Ascending aorta (tissue), 2 donors: ENCODE measurements around the gene RXRA. TPM values are rescaled to one million over a fixed set of nuclear protein-coding genes. Genes with fewer than 3 reads are reported as not detected.

Experiments
- DNase-seq, 2 donors: peaks; one replicate each; pipeline ENCODE4 v3.0.0-alpha.2; 2019; ENCODE audit warnings: low spot score in 2 of 2
- H3K27ac ChIP-seq, 2 donors: fragments of 200-600 bp; sonication (generic); one replicate each; pipeline ENCODE4 v1.5.1; 2016 to 2017; ENCODE audit warnings: mild to moderate bottlenecking in 1 of 2
- H3K27me3 ChIP-seq: fragments of 200-600 bp; sonication (generic); one replicate; pipeline ENCODE4 v1.5.1; 2017
- H3K36me3 ChIP-seq, 2 donors: fragments of 200-600 bp; sonication (generic); one replicate each; pipeline ENCODE4 v1.5.1; 2016
- H3K4me1 ChIP-seq, 2 donors: fragments of 200-600 bp; sonication (generic); one replicate each; pipeline ENCODE4 v1.5.1; 2016 to 2017; ENCODE audit warnings: mild to moderate bottlenecking in 1 of 2
- H3K4me3 ChIP-seq, 2 donors: fragments of 200-600 bp; sonication (generic); one replicate each; pipeline ENCODE4 v1.5.1; 2016 to 2017; ENCODE audit warnings: mild to moderate bottlenecking in 1 of 2
- H3K9me3 ChIP-seq, 2 donors: fragments of 200-600 bp; sonication (generic); one replicate each; pipeline ENCODE4 v1.5.1; 2016
- intact Hi-C: fragments of 100-400 bp; cut with DNase I; formaldehyde crosslinking; loops from one replicate; pipeline ENCODE4 v1.15.1; 2023
- total RNA-seq: library from RNA; depleted of rRNA; stranded (reverse); fragments of >200 nt; gene quantifications from one replicate; pipeline ENCODE4 v1.1.0, GENCODE V29; 2016
- TF ChIP-seq, protein P1 (sequence below), 3 experiments: fragments of 200-600 bp in 2 of 3; fragments of 450-650 bp in 1 of 3; sonication (generic) in 2 of 3; IDR thresholded peaks; one replicate each; pipeline ENCODE4 v1.5.1; 2016 to 2019; ENCODE audit warnings: antibody characterized with exemption in 3 of 3, mild to moderate bottlenecking in 1 of 3, moderate library complexity in 1 of 3

The RXRA gene
- total RNA-seq, 1 donor from 2014 or later = 64.1 TPM

- no peak for DNase-seq
- TF ChIP-seq, protein P1, sequence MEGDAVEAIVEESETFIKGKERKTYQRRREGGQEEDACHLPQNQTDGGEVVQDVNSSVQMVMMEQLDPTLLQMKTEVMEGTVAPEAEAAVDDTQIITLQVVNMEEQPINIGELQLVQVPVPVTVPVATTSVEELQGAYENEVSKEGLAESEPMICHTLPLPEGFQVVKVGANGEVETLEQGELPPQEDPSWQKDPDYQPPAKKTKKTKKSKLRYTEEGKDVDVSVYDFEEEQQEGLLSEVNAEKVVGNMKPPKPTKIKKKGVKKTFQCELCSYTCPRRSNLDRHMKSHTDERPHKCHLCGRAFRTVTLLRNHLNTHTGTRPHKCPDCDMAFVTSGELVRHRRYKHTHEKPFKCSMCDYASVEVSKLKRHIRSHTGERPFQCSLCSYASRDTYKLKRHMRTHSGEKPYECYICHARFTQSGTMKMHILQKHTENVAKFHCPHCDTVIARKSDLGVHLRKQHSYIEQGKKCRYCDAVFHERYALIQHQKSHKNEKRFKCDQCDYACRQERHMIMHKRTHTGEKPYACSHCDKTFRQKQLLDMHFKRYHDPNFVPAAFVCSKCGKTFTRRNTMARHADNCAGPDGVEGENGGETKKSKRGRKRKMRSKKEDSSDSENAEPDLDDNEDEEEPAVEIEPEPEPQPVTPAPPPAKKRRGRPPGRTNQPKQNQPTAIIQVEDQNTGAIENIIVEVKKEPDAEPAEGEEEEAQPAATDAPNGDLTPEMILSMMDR (IDR thresholded peaks at IDR 0.05) = no peak
- Histone ChIP-seq H3K27me3 (no peaks in the 10 kb centered on the region), H3K9me3 (no peaks in the 10 kb centered on the region), H3K4me3 (no peak overlapping the region), H3K36me3 (peaks cover 25 to 36% of the 10 kb centered on the region in 2 donors), H3K27ac (peak overlapping the region in 1 of 2 donors; percentile 69), H3K4me1 (peaks cover 16 to 35% of the 10 kb centered on the region in 2 donors)
- intact Hi-C loops = no loop called here
These were observed 105.4 kb downstream of the RXRA start for GRCh38 chr9:134431626-134432025.

DNA sequence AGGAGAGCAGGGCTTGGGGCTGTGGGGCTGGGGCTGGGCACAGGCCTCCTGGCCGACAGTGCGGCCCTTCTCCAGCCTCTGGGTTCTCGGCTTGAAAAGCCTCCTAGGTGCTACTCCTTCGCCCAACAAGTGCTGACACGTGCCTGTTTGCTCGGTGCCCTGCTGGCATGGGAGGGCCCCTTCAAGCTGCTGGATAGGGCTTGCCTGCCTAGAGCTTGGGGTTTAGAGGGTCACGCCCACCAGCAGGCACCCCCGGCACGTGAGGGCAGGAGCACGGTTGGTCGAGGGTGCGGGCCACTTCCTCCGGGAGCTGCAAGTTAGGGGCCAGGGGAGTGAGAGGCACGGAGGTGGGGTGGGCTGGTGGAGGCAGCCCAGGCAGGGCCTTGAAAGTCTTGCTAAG is 106.2 kb downstream of the RXRA start:
- intact Hi-C loops = no loop called here
- H3K4me1 ChIP-seq = peaks cover 16 to 35% of the 10 kb centered on the region in 2 donors
- TF ChIP-seq, protein P1 (IDR thresholded peaks at IDR 0.05) = no peak
- no peaks in the 10 kb centered on the region for H3K9me3 ChIP-seq
- no peaks in the 10 kb centered on the region for H3K27me3 ChIP-seq
- peaks cover 30 to 43% of the 10 kb centered on the region in 2 donors for H3K36me3 ChIP-seq
- no peak for DNase-seq
- no peak overlapping the region for H3K4me3 ChIP-seq
- H3K27ac ChIP-seq = peak overlapping the region; percentile 64 to 69

DNA sequence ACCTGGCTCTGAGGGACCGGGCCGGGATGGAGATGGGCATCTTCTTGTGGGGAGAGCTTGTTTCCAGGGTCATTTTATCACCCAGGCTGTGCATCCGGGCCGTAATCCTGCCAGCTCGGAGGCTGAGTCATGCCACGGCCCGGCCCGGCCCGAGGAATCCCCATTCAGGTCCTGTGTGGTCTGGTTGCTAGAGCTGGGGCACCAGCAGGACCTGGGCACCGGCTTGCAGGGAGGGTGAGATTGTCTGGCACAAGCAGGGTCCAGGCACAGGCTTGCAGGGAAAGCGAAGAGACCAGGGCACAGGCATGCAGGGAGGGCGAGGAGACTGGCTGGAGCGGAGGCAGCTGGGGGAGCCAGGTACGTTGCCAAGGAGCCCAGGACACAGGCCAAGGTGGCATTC is 106.8 kb downstream of the RXRA start:
- Histone ChIP-seq H3K4me1 (peaks cover 16 to 35% of the 10 kb centered on the region in 2 donors), H3K27ac (peak overlapping the region; percentile 64 to 69), H3K4me3 (no peak overlapping the region), H3K9me3 (no peaks in the 10 kb centered on the region), H3K27me3 (no peaks in the 10 kb centered on the region), H3K36me3 (peaks cover 35 to 49% of the 10 kb centered on the region in 2 donors)
- no peak for DNase-seq
- TF ChIP-seq, protein P1 (IDR thresholded peaks at IDR 0.05) = no peak
- intact Hi-C loops = no loop called here

DNA sequence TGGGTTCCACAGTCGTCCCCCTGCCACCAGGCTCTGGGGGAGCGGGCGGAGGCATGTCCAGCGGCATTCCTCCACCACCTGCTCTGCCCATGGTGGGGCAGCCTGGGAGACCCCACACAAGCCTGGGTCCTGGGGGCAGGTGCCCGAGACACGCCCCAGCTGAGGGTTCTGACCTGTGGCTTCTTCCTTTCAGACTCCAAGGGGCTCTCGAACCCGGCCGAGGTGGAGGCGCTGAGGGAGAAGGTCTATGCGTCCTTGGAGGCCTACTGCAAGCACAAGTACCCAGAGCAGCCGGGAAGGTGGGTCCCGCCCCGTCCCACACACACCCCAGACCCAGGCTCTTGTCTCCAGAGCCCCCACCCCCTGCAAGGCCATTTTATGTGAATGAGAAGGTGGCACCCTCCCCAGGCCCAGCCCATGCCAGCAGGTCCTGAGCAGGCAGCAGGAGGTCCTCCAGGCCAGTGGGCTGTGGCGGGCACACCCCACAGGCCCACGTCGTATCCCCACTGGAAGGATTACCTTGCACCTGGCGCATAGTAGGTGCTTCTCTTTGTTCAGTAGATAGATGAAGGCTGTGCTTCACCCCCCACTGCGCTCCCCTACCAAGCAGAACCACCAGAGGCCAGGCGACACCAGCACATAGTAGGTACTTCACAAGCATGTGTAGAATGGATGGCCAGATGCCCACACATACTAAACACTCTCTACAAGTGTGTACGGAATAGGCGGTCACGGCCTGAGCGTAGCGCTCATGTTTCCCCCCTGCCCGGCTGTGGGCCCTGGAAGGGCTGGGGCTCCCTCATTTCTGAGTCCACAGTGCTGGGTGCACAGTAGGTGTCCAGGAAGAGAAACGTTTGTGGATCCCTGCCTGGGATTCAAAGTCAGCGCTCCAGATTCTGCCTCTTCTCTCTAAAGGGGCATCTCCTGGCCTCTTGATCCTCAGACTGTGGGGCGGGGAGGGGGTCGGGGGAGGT is 107.9 kb downstream of the RXRA start:
- DNase-seq = no peak
- intact Hi-C loops = no loop called here
- peaks cover 16 to 35% of the 10 kb centered on the region in 2 donors for H3K4me1 ChIP-seq
- no peaks in the 10 kb centered on the region for H3K9me3 ChIP-seq
- peak overlapping the region; percentile 59 to 94 for H3K27ac ChIP-seq
- TF ChIP-seq, protein P1 (IDR thresholded peaks at IDR 0.05) = no peak
- H3K4me3 ChIP-seq = peak overlapping the region in 1 of 2 donors; percentile 52
- peaks cover 31 to 46% of the 10 kb centered on the region in 2 donors for H3K36me3 ChIP-seq
- no peaks in the 10 kb centered on the region for H3K27me3 ChIP-seq

- no peaks in the 10 kb centered on the region for H3K9me3 ChIP-seq
- peak overlapping the region in 1 of 2 donors; percentile 52 for H3K4me3 ChIP-seq
- intact Hi-C loops = loop anchor here (1.0 kb wide), 1 partner anchor 28 kb away; no protein-coding TSS in a partner anchor
- H3K27me3 ChIP-seq = no peaks in the 10 kb centered on the region
- peak overlapping the region; percentile 59 to 94 for H3K27ac ChIP-seq
- peaks cover 23 to 42% of the 10 kb centered on the region in 2 donors for H3K36me3 ChIP-seq
- peak; percentile 67 to 97 for DNase-seq
- TF ChIP-seq, protein P1 (IDR thresholded peaks at IDR 0.05) = no peak
- peaks cover 16 to 35% of the 10 kb centered on the region in 2 donors for H3K4me1 ChIP-seq
These were observed 108.7 kb downstream of the RXRA start for GRCh38 chr9:134434894-134435506.
